ENCODE data around the gene CCDC91. TPM values are rescaled to one million over a fixed set of nuclear protein-coding genes. Genes with fewer than 3 reads are reported as not detected.

The CCDC91 gene
- total RNA-seq, 2 experiments from 2014 or later: 52.9 to 55.3 TPM

DNA sequence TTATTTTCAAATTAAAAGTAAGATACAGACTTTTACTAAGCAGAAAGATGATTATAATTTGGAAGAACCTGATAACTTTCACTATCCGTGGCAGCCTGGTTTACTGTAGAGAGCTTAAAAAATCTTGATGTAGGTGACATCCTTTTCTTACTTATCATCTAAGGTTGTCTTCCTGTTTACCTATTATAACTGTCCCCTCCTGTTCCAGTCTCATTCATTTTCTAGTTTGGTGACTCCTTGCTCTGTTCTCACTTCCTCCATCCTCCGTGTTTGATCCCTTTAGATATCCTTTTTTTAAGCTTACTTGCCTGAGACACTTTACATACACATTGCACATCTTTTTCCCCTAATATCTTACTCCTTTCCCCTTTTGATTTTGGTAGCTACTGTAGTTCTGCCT is 27.5 kb downstream of the CCDC91 start:
- ChIA-PET POLR2A (interaction anchor here (1.0 to 2.9 kb wide), 5 partner anchors 12 to 35 kb away, joined by 3 to 23 read pairs (median 4); partner anchors contain the start of gene CCDC91), CTCF (no interaction called here)
- Mint-ChIP-seq H3K27ac (peak overlapping the region; percentile 41), H3K4me1 (ENCODE audit: low read depth) (peaks cover 78% of the 10 kb centered on the region), H3K4me3 (peak overlapping the region; percentile 2), H3K27me3 (no peaks in the 10 kb centered on the region), H3K36me3 (ENCODE audit: low read depth) (peaks cover 38% of the 10 kb centered on the region), H3K9me3 (peaks cover 3% of the 10 kb centered on the region)
- TF ChIP-seq, protein P1, sequence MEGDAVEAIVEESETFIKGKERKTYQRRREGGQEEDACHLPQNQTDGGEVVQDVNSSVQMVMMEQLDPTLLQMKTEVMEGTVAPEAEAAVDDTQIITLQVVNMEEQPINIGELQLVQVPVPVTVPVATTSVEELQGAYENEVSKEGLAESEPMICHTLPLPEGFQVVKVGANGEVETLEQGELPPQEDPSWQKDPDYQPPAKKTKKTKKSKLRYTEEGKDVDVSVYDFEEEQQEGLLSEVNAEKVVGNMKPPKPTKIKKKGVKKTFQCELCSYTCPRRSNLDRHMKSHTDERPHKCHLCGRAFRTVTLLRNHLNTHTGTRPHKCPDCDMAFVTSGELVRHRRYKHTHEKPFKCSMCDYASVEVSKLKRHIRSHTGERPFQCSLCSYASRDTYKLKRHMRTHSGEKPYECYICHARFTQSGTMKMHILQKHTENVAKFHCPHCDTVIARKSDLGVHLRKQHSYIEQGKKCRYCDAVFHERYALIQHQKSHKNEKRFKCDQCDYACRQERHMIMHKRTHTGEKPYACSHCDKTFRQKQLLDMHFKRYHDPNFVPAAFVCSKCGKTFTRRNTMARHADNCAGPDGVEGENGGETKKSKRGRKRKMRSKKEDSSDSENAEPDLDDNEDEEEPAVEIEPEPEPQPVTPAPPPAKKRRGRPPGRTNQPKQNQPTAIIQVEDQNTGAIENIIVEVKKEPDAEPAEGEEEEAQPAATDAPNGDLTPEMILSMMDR (IDR thresholded peaks at IDR 0.05): no peak
- peaks cover 9% of the 10 kb centered on the region for H3K36me3 ChIP-seq (ENCODE audit: insufficient read depth, low read length)
- H3K4me3 ChIP-seq (ENCODE audit: low read length): no peak overlapping the region
- intact Hi-C loops (cut with DNase I, micrococcal nuclease): no loop called here
- ATAC-seq (ENCODE audit: poor library complexity) (peak; percentile 56), DNase-seq (peak in 1 of 14 experiments; percentile 38)
- no peak overlapping the region for H3K27ac ChIP-seq (ENCODE audit: low read depth in 1 of 2, low read length in 2 of 2)
- H3K9me3 ChIP-seq (ENCODE audit: control insufficient read depth in 1 of 2, insufficient read depth in 1 of 2, low read length in 2 of 2): no peaks in the 10 kb centered on the region
- H3K4me1 ChIP-seq (ENCODE audit: insufficient read depth, low read length): peaks cover 7% of the 10 kb centered on the region
- H3K27me3 ChIP-seq (ENCODE audit: control insufficient read depth in 1 of 2, insufficient read depth in 2 of 2, low read length in 2 of 2): no peaks in the 10 kb centered on the region

DNA sequence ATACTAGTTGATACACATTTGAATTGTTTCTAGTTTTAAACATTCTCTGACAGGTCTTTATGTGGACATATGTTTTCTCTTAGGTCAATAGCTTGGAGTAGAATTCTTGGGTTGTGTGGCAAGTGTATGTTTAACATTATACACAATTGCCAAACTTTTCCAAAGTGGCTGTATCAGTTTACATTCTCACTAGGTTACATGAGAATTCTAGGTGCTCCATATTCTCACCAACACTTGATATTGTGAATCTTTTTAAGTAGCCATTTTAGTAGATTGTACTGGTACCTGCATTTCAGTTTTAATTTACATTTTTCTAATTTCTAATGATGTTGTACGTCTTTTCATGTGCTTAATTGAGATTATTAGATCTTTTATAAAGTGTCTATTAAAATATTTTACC is 28.6 kb downstream of the CCDC91 start:
- peaks cover 3% of the 10 kb centered on the region for H3K36me3 ChIP-seq (ENCODE audit: insufficient read depth, low read length)
- intact Hi-C loops (cut with DNase I, micrococcal nuclease): no loop called here
- DNase-seq (no peak), ATAC-seq (ENCODE audit: poor library complexity) (no peak)
- CTCF ChIA-PET: no interaction called here
- TF ChIP-seq, protein P1 (IDR thresholded peaks at IDR 0.05): no peak
- H3K27ac ChIP-seq (ENCODE audit: low read depth in 1 of 2, low read length in 2 of 2): no peak overlapping the region
- no peaks in the 10 kb centered on the region for H3K27me3 Mint-ChIP-seq
- no peak overlapping the region for H3K4me3 ChIP-seq (ENCODE audit: low read length)
- H3K36me3 Mint-ChIP-seq (ENCODE audit: low read depth): peaks cover 29% of the 10 kb centered on the region
- H3K4me3 Mint-ChIP-seq: no peak overlapping the region
- POLR2A ChIA-PET: interaction anchor here (2.9 kb wide), 1 partner anchor 29 kb away, joined by 23 read pairs; the partner anchor contains the start of gene CCDC91
- H3K4me1 Mint-ChIP-seq (ENCODE audit: low read depth): peaks cover 78% of the 10 kb centered on the region
- no peaks in the 10 kb centered on the region for H3K9me3 ChIP-seq (ENCODE audit: control insufficient read depth in 1 of 2, insufficient read depth in 1 of 2, low read length in 2 of 2)
- H3K4me1 ChIP-seq (ENCODE audit: insufficient read depth, low read length): peaks cover 9% of the 10 kb centered on the region
- H3K27me3 ChIP-seq (ENCODE audit: control insufficient read depth in 1 of 2, insufficient read depth in 2 of 2, low read length in 2 of 2): no peaks in the 10 kb centered on the region
- peaks cover 3% of the 10 kb centered on the region for H3K9me3 Mint-ChIP-seq
- H3K27ac Mint-ChIP-seq: no peak overlapping the region

DNA sequence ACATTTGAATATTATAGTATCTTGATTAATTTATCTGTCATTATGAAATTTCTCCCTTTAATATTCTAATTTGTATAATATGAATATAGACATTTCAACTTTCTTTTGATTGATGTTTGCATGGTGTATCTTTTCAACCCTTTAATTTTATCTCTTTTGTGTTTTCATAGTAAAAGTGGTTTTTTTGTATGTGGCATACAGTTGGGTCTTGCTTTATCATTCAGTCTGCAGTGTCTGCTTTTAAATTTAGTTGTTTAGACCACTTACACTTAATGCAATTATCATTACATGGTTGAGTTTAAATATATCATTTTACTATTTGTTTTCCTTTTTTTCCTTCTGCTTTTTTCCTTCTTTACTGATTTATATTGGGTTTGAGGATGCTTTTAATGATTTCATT is 29.6 kb downstream of the CCDC91 start:
- Histone ChIP-seq H3K4me3 (ENCODE audit: low read length) (no peak overlapping the region), H3K27ac (ENCODE audit: low read depth in 1 of 2, low read length in 2 of 2) (no peak overlapping the region), H3K4me1 (ENCODE audit: insufficient read depth, low read length) (peaks cover 9% of the 10 kb centered on the region), H3K36me3 (ENCODE audit: insufficient read depth, low read length) (no peaks in the 10 kb centered on the region), H3K27me3 (ENCODE audit: control insufficient read depth in 1 of 2, insufficient read depth in 2 of 2, low read length in 2 of 2) (no peaks in the 10 kb centered on the region), H3K9me3 (ENCODE audit: control insufficient read depth in 1 of 2, insufficient read depth in 1 of 2, low read length in 2 of 2) (no peaks in the 10 kb centered on the region)
- CTCF ChIA-PET: no interaction called here
- no peak overlapping the region for H3K27ac Mint-ChIP-seq
- H3K4me1 Mint-ChIP-seq (ENCODE audit: low read depth): peaks cover 77% of the 10 kb centered on the region
- POLR2A ChIA-PET: no interaction called here
- ATAC-seq (ENCODE audit: poor library complexity) (no peak), DNase-seq (no peak)
- peaks cover 3% of the 10 kb centered on the region for H3K9me3 Mint-ChIP-seq
- H3K36me3 Mint-ChIP-seq (ENCODE audit: low read depth): peaks cover 19% of the 10 kb centered on the region
- no peaks in the 10 kb centered on the region for H3K27me3 Mint-ChIP-seq
- intact Hi-C loops (cut with DNase I, micrococcal nuclease): loop anchor here in 1 of 2 experiments (5.0 kb wide), 1 partner anchor 42 kb away; no protein-coding TSS in a partner anchor
- no peak overlapping the region for H3K4me3 Mint-ChIP-seq
- TF ChIP-seq, protein P1 (IDR thresholded peaks at IDR 0.05): no peak
